Panc1 (cell line): ENCODE data around the gene THSD7B. TPM values are rescaled to one million over a fixed set of nuclear protein-coding genes. Genes with fewer than 3 reads are reported as not detected.
A peak's percentile ranks its signal among the peaks of the same experiment; 100 is the strongest.

Experiments
- ATAC-seq: fragments of 200-7000 bp; cut with Tn5 transposase; 2 replicates; pipeline ENCODE4 v1.9.1; 2020; ENCODE audit warnings: mild to moderate bottlenecking, moderate library complexity
- BruUV-seq: library from RNA; stranded (reverse); fragments of 400-500 nt; replicated peaks from 2 replicates; lab custom pipeline; 2021; lab: Mats Ljungman, UMichigan
- CTCF ChIA-PET: fragments of 300-600 bp; sonication (Branson Sonifier 250); formaldehyde crosslinking; loops from one replicate; lab custom pipeline; 2022; ENCODE audit warnings: antibody characterized with exemption; lab: Charles Lee
- POLR2A ChIA-PET: fragments of 300-600 bp; sonication (Branson Sonifier 250); formaldehyde crosslinking; loops from one replicate; lab custom pipeline; 2022; ENCODE audit warnings: antibody characterized with exemption; lab: Charles Lee
- DNase-seq: peaks from one replicate; pipeline ENCODE4 v3.0.0-alpha.2; 2010; ENCODE audit warnings: low read depth, low spot score
- H3K27ac ChIP-seq: 2 replicates; pipeline ENCODE4 v1.5.1; 2011; ENCODE audit warnings: mild to moderate bottlenecking, low read length, inconsistent platforms
- H3K27me3 ChIP-seq: fragments of 200-500 bp; sonication (Bioruptor generic); 2 replicates; pipeline ENCODE4 v1.6.0; 2014; ENCODE audit warnings: low read length, inconsistent platforms; ENCODE audit not compliant: control insufficient read depth, insufficient read depth
- H3K36me3 ChIP-seq: fragments of 200-500 bp; sonication (Bioruptor generic); 2 replicates; pipeline ENCODE4 v1.5.1; 2014; ENCODE audit warnings: inconsistent platforms, mild to moderate bottlenecking, low read length, moderate library complexity; ENCODE audit not compliant: control insufficient read depth, insufficient read depth
- H3K4me1 ChIP-seq: 2 replicates; pipeline ENCODE4 v1.5.1; 2011; ENCODE audit warnings: inconsistent platforms, mild to moderate bottlenecking, low read length, moderate library complexity; ENCODE audit not compliant: control insufficient read depth, insufficient read depth
- H3K4me3 ChIP-seq, 2 experiments: 2 replicates each; pipeline ENCODE4 v1.5.1; 2011 to 2012; ENCODE audit warnings: low read depth in 2 of 2, low read length in 2 of 2, mild to moderate bottlenecking in 2 of 2, inconsistent platforms in 1 of 2, moderate library complexity in 1 of 2
- H3K9me3 ChIP-seq: fragments of 200-500 bp; sonication (Bioruptor generic); 2 replicates; pipeline ENCODE4 v1.5.1; 2014; ENCODE audit warnings: low read depth, mild to moderate bottlenecking, inconsistent platforms, low read length, moderate library complexity; ENCODE audit not compliant: control insufficient read depth, insufficient read depth
- POLR2AphosphoS5 ChIP-seq: IDR thresholded peaks from 2 replicates; pipeline ENCODE4 v1.6.1; 2012; ENCODE audit warnings: mild to moderate bottlenecking, low read depth, low read length, moderate library complexity
- SIN3A ChIP-seq: IDR thresholded peaks from 2 replicates; pipeline ENCODE4 v1.6.1; 2012; ENCODE audit warnings: low read depth, mild to moderate bottlenecking, low read length, moderate library complexity, borderline replicate concordance; ENCODE audit not compliant: insufficient read depth
- TCF7L2 ChIP-seq: IDR thresholded peaks from 2 replicates; pipeline ENCODE4 v1.6.1; 2011; ENCODE audit warnings: mild to moderate bottlenecking, low read depth, low read length, inconsistent platforms
- in situ Hi-C: cut with HindIII; loops from 2 replicates; pipeline ENCODE4 v1.10.0; 2016; ENCODE audit warnings: low sequenced_read_pairs, low pct_unique_long_range_greater_than_20kb
- intact Hi-C: fragments of 100-400 bp; cut with micrococcal nuclease; formaldehyde crosslinking; loops from one replicate; pipeline ENCODE4 v1.10.0; 2022; ENCODE audit not compliant: unreplicated experiment
- total RNA-seq: library from RNA; stranded (reverse); gene quantifications from one replicate; pipeline ENCODE4 v1.2.1, GENCODE V29; 2021; ENCODE audit not compliant: unreplicated experiment
- TF ChIP-seq, protein P1 (sequence below): fragments of 450-650 bp; IDR thresholded peaks from 2 replicates; pipeline ENCODE4 v1.5.1; 2017; ENCODE audit warnings: mild to moderate bottlenecking
- TF ChIP-seq, protein P2 (sequence below), 2 experiments: IDR thresholded peaks; 2 replicates each; pipeline ENCODE4 v1.6.1; 2011 to 2012; ENCODE audit warnings: low read depth in 2 of 2, control low read depth in 1 of 2, low read length in 1 of 2, mild to moderate bottlenecking in 1 of 2, moderate library complexity in 1 of 2; ENCODE audit not compliant: insufficient read depth in 1 of 2

The THSD7B gene
- total RNA-seq, 1 experiment from 2014 or later = not detected

DNA sequence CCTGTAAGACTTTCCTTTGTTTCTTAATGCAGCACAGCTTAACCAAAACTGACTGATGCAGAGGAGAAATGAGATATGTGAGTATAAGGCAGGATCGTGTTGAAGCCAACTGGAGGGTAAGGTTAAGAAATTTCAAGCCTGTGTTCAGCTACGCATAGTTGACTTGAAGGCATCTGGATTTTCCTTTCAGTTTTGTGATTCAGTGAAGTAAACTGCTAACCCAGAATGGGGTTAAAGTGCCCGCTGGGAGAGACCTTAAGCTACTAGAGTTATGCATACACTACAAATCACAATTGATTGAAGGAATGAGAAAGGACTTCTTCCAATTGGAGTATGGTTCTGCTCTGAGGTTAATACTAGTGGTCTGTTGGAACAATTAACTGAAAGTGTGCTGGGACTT lies 22.6 kb downstream of the THSD7B start:
- POLR2A ChIA-PET = no interaction called here
- no peaks in the 10 kb centered on the region for H3K36me3 ChIP-seq
- ATAC-seq = no peak
- H3K4me1 ChIP-seq = no peaks in the 10 kb centered on the region
- no TSS peak for BruUV-seq
- CTCF ChIA-PET = no interaction called here
- in situ Hi-C loops = no loop called here
- H3K27ac ChIP-seq = no peak overlapping the region
- no peaks in the 10 kb centered on the region for H3K27me3 ChIP-seq
- intact Hi-C loops = no loop called here
- DNase-seq = no peak
- no peaks in the 10 kb centered on the region for H3K9me3 ChIP-seq
- TF ChIP-seq, protein P1, sequence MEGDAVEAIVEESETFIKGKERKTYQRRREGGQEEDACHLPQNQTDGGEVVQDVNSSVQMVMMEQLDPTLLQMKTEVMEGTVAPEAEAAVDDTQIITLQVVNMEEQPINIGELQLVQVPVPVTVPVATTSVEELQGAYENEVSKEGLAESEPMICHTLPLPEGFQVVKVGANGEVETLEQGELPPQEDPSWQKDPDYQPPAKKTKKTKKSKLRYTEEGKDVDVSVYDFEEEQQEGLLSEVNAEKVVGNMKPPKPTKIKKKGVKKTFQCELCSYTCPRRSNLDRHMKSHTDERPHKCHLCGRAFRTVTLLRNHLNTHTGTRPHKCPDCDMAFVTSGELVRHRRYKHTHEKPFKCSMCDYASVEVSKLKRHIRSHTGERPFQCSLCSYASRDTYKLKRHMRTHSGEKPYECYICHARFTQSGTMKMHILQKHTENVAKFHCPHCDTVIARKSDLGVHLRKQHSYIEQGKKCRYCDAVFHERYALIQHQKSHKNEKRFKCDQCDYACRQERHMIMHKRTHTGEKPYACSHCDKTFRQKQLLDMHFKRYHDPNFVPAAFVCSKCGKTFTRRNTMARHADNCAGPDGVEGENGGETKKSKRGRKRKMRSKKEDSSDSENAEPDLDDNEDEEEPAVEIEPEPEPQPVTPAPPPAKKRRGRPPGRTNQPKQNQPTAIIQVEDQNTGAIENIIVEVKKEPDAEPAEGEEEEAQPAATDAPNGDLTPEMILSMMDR = no peak
- TF ChIP-seq SIN3A (no peak), POLR2AphosphoS5 (no peak)
- no peak overlapping the region for H3K4me3 ChIP-seq

DNA sequence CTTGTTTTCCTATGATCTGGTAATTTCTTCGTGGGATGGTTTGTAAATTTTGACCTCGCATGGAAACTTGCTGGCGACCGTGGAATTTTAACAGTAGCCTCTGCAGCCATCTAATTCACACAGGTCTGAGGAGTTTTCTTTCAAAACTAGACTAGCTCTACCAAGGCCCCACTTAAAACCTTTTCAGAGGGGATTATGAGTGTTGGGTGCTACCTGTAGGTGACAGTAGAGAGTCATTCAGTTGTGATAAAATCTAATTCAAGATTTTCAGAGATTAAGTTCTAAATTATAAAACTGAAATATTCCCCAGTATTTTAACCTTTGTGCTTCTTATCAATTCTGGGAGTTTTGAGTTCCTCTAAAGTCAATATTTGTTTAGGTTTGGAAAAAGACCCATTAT lies 31.0 kb downstream of the THSD7B start:
- TF ChIP-seq POLR2AphosphoS5 = no peak
- no peak for TF ChIP-seq TCF7L2
- no peak for TF ChIP-seq SIN3A
- TF ChIP-seq, protein P2, sequence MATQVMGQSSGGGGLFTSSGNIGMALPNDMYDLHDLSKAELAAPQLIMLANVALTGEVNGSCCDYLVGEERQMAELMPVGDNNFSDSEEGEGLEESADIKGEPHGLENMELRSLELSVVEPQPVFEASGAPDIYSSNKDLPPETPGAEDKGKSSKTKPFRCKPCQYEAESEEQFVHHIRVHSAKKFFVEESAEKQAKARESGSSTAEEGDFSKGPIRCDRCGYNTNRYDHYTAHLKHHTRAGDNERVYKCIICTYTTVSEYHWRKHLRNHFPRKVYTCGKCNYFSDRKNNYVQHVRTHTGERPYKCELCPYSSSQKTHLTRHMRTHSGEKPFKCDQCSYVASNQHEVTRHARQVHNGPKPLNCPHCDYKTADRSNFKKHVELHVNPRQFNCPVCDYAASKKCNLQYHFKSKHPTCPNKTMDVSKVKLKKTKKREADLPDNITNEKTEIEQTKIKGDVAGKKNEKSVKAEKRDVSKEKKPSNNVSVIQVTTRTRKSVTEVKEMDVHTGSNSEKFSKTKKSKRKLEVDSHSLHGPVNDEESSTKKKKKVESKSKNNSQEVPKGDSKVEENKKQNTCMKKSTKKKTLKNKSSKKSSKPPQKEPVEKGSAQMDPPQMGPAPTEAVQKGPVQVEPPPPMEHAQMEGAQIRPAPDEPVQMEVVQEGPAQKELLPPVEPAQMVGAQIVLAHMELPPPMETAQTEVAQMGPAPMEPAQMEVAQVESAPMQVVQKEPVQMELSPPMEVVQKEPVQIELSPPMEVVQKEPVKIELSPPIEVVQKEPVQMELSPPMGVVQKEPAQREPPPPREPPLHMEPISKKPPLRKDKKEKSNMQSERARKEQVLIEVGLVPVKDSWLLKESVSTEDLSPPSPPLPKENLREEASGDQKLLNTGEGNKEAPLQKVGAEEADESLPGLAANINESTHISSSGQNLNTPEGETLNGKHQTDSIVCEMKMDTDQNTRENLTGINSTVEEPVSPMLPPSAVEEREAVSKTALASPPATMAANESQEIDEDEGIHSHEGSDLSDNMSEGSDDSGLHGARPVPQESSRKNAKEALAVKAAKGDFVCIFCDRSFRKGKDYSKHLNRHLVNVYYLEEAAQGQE (IDR thresholded peaks at IDR 0.05; ENCODE audit: insufficient read depth in 1 of 2, low read depth in 2 of 2, low read length in 1 of 2) = no peak
- TF ChIP-seq, protein P1 = peak; percentile 22; the same call in 1 of the 2 replicates
- POLR2A ChIA-PET = no interaction called here
- in situ Hi-C loops (no loop called here), intact Hi-C loops (no loop called here)
- no peaks in the 10 kb centered on the region for H3K4me1 ChIP-seq
- no TSS peak for BruUV-seq
- no peaks in the 10 kb centered on the region for H3K9me3 ChIP-seq
- no peaks in the 10 kb centered on the region for H3K27me3 ChIP-seq
- CTCF ChIA-PET = no interaction called here
- no peaks in the 10 kb centered on the region for H3K36me3 ChIP-seq
- no peak overlapping the region for H3K4me3 ChIP-seq
- DNase-seq (no peak), ATAC-seq (no peak)
- H3K27ac ChIP-seq = no peak overlapping the region
